Astrocyte of the spinal cord (primary cell): ENCODE measurements around the gene ULK4.
A peak's percentile ranks its signal among the peaks of the same experiment; 100 is the strongest.
"Not testable (repeated sequence)": the region's sequence is repeated elsewhere in the genome, so short reads cannot be mapped to it uniquely, and the experiment has no call there.

ENCODE experiments used
- DNase-seq: peaks from one replicate; pipeline ENCODE4 v3.0.0; 2011; ENCODE audit warnings: low read depth, low spot score
- H3K4me3 ChIP-seq: 2 replicates; pipeline ENCODE4 v1.5.1; 2011; ENCODE audit warnings: low read depth, mild to moderate bottlenecking, low read length, moderate library complexity
- in situ Hi-C: cut with HindIII; loops from 2 replicates; pipeline ENCODE4 v1.10.0; 2017; ENCODE audit warnings: low sequenced_read_pairs
- TF ChIP-seq, protein P1 (sequence below): IDR thresholded peaks from 2 replicates; pipeline ENCODE4 v1.5.1; 2012; ENCODE audit warnings: low read depth, mild to moderate bottlenecking, low read length, inconsistent platforms

The ULK4 gene

GRCh38 chr3:41447701-41448100 is 514.2 kb downstream of the ULK4 start:
- in situ Hi-C loops, result no loop called here
- H3K4me3 ChIP-seq, result no peak overlapping the region
- TF ChIP-seq, protein P1, sequence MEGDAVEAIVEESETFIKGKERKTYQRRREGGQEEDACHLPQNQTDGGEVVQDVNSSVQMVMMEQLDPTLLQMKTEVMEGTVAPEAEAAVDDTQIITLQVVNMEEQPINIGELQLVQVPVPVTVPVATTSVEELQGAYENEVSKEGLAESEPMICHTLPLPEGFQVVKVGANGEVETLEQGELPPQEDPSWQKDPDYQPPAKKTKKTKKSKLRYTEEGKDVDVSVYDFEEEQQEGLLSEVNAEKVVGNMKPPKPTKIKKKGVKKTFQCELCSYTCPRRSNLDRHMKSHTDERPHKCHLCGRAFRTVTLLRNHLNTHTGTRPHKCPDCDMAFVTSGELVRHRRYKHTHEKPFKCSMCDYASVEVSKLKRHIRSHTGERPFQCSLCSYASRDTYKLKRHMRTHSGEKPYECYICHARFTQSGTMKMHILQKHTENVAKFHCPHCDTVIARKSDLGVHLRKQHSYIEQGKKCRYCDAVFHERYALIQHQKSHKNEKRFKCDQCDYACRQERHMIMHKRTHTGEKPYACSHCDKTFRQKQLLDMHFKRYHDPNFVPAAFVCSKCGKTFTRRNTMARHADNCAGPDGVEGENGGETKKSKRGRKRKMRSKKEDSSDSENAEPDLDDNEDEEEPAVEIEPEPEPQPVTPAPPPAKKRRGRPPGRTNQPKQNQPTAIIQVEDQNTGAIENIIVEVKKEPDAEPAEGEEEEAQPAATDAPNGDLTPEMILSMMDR, result no peak
- no peak for DNase-seq

DNA sequence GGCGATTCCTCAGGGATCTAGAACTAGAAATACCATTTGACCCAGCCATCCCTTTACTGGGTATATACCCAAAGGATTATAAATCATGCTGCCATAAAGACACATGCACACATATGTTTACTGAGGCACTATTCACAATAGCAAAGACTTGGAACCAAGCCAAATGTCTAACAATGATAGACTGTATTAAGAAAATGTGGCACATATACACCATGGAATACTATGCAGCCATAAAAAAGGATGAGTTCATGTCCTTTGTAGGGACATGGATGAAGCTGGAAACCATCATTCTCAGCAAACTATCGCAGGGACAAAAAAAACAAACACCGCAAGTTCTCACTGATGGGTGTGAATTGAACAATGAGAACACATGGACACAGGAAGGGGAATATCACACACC is 515.6 kb downstream of the ULK4 start:
- in situ Hi-C loops, DNase-seq, H3K4me3 ChIP-seq: not testable (repeated sequence)

GRCh38 chr3:41441568-41441967 is 520.3 kb downstream of the ULK4 start:
- H3K4me3 ChIP-seq, result no peak overlapping the region
- TF ChIP-seq, protein P1, result no peak
- DNase-seq, result no peak
- in situ Hi-C loops, result no loop called here

- in situ Hi-C loops, result no loop called here
- TF ChIP-seq, protein P1, result no peak
- no peak overlapping the region for H3K4me3 ChIP-seq
- no peak for DNase-seq
Observed at GRCh38 chr3:41441139-41441538, 520.8 kb downstream of the ULK4 start.

DNA sequence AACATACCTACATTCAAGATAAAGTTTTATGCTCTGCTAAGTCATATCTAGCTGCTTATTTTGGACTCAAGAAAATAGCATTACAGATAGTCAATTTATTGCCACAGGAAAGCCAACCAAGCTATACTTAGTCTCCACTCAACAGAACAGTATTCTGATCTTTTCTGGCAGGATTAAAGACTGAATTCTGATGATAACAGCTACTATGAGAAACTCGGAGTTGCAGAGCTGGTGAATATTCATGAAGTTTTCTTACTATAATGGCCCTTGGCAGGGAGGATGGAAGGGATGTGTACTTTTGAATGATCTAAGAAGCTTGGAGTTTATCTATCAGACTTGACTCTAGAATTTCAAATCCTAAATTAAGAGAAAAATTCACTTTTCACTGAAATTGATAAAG is 524.9 kb downstream of the ULK4 start:
- in situ Hi-C loops, result no loop called here
- TF ChIP-seq, protein P1, result no peak
- H3K4me3 ChIP-seq, result no peak overlapping the region
- DNase-seq, result no peak

GRCh38 chr3:41434781-41435180 is 527.1 kb downstream of the ULK4 start:
- TF ChIP-seq, protein P1, result no peak
- in situ Hi-C loops, result no loop called here
- no peak overlapping the region for H3K4me3 ChIP-seq
- peak; percentile 3 for DNase-seq

- TF ChIP-seq, protein P1, result no peak
- no peak for DNase-seq
- no peak overlapping the region for H3K4me3 ChIP-seq
- in situ Hi-C loops, result no loop called here
Observed at GRCh38 chr3:41431386-41431785, 530.5 kb downstream of the ULK4 start.
